GM19023 (cell line): ENCODE measurements around the gene WWOX.

Source experiments
- ATAC-seq: cut with Tn5 transposase; IDR thresholded peaks from one replicate; pipeline ENCODE4 v1.9.1; 2021; ENCODE audit warnings: mild to moderate bottlenecking, moderate library complexity; ENCODE audit not compliant: unreplicated experiment

The WWOX gene

DNA sequence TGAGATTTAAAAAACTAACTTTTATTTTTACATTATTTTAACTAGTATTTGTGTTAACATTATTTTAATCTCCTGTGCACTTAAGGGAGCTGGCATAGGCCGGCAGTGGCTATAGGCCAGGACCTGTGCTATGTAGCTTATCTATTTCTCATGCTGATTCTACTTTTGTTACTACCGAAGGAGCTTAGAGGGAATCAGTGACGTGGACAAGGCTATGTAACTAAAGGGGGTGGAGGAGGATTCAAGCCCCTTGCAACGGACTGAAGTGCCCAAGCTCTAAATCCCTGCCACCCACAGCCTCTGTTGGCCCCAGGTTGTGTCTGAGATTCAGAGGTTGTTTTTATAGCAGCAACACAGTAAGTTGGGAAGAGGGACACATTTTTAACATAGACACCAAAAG lies 356.4 kb downstream of the WWOX start:
- no peak for ATAC-seq

DNA sequence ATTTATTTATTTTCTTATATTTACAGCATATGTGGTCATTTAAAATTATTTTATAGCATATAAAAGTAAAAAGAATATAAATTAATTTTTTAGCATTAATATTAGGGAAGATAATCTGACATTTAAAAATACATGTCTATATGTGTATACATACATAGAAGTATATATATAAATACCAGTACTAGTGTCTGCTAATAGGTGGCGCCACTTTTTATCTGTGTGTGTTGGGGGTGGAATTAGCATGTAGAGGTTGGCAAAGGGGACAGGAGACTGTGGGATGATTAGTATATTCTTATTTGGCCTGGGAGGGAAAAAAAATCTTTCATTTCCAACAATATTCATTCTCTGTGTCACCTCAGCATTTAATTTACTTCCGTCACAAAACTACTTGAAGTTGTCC lies 359.1 kb downstream of the WWOX start:
- no peak for ATAC-seq

DNA sequence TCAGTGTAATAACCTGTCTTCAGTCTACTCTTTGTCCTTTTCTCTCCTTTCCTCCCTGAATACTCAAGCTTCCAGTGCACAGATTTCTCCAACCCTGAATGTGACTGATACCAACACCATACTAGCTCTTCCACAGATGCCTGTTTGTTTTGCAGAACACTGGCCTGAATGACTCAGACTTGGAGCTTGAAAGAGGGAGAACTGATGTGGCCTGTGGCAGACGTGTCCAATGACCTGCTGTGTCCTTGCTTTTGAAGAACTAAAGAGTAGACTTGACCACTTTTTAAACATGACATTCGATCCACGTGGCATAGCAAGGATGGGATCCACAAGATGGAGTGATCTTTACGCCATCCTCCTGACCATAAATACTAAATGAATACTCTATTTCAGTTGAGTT lies 361.0 kb downstream of the WWOX start:
- ATAC-seq, result no peak

DNA sequence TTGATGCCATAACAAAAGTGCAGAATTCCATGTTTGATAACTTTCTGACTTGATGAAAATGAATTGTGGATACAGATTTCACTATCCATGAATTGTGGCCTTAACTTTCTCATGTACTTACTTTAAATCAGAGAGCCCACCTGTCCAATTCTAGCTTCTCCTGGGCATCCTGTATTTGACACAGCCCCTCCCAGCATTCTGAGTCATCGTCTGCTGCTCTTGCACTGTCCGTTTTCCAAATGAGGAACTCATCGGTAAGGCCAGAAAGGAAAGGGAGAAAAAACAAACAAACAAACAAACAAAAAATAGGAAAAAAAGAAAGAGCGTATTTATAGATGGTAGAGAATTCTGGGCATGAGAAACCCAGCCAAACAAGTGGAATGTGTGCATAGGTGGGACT lies 361.6 kb downstream of the WWOX start:
- ATAC-seq, result no peak

DNA sequence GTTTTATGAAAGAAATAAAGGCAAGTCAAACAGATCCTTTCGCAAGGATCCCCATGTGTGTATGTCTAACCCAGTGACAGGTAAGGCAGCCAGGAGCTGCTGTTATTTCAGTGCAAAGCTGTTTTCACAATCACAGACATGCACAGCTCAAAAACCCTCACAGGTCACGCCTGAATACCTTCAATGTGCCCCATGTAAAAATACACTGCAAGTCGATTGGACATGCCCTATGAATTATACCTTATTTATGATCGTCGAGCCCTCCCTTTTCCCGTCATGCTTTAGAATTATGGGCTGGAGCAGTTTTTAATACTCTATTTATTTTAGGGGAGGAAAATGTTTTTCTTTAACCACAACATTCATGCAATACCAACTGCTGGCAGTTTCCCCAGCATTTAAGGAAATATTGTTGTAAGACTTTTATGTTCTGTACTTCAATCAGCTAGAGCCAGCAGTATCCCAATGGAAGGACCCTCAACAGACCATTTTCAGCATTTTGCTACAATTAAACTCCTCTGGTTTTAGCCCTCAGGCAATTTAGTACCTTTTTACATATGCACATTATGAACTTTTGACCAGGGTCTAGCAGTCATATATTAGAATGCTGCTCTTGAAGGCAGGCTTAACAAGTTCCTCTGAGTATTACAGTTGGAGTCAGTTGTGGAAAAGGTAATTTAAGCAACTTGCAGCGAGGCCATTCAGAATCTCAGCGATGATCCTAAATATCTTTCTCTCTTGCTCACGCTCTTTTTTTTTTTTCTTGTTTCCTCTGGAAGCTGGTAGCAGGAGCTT lies 362.2 kb downstream of the WWOX start:
- ATAC-seq, result no peak

DNA sequence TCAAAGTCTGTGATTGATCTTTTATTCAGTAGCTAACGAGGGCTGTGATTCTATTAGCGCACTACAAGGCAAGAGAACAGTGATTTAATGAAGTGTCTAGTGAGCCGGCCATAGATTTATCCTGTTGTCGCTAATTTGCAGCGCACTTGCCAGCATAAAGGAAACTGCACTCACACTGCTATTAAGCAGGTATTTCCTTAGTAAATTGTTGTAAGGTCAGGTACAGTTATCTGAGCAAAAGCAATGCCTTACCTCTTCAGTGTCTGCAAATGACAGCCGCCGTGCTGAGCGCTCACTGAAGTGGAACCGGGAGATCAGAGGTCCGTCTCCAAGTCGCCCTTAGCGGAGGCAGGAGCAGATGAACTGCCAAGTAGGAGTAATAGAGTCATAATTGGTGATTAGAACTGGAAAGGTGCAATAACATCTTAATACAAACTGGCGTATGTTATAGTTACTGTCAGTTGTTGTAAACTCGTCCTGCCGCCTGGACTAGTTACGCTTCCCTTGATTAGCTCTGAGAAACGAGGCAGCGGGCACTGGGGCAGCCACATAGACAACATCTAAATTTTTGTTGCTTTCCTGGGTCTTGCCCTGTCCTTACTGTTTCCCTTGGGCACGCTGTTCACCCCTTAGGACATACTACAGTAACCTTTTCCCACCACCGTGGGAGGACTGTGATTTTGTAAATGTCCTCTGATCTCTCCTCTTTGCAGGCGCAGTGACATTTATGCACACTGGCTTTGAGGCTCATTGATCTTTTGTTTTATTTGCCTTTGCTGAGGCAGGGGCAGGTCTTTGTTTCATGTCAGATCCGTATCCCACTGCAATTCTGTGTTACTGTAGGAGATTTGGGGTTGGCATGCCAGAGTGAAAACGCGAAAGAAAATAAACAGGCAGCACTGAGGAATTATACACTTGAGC lies 363.1 kb downstream of the WWOX start:
- ATAC-seq, result no peak

DNA sequence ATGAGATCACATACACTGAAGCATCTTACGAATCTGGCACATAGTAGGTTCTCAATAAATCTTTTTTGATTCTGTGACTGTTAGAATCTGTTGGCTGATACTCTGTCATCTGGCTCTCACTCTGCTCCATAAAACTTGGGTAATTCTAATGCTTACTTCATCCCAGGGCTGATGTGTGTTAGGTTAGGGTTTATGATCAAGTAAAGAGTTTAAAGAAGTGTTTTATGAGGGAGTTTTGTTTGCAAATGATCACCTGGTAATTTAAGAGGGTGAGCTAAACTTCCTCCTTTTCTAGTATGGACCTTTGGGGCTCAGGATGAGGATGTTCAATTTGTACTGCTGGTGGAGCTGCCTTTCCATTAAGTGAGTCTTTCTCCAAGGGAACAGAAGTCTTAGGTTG lies 364.1 kb downstream of the WWOX start:
- no peak for ATAC-seq

DNA sequence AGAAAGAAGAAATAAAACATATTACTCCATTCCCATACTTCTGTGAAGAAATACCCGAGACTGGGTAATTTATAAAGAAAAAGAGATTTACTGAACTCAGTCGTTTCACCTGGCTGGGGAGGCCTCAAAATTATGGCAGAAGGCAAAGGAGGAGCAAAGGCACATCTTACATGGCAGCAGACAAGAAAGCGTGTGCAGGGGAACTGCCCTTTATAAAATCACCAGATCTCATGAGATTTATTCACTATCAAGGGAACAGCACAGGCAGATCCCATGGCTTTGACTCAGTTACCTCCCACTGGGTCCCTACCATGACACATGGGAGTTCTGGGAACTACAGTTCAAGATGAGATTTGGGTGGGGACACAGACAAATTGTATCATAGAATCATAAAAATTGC lies 365.4 kb downstream of the WWOX start:
- no peak for ATAC-seq

DNA sequence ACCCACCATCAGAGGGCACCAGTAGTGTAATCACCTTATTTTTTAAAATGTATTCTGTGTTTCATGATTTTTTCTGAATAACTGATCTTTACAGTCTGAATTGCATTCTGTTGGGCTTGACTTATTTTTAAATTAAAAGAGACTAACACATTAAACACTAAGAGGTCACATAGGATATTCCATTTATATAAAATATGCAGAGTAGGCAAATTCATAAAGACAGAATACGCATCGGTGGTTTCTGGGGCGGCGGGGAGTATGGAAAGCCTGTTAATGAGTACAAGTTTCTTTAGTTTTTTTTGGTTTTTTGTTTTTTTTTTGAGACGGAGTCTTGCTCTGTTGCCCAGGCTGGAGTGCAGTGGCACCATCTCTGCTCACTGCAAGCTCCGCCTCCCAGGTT lies 366.3 kb downstream of the WWOX start:
- ATAC-seq, result no peak

DNA sequence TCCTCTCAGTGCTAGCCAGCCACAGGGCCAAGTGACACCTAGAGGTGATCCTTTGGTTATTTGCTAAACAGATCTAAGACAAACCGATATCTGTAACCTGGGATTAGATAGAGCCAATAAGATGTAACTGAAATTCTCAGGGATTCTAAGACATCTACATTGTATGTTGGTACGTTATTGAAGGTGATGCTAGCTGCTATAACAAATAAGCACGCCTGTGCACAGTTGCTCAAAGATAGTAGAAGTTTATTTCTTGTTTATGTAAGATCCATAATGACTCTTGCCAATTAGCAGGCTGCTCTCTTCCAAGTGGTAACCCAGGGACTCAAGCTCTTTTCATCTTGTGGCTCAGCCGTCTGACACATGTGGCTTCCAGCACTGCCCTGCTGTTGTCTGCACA lies 370.3 kb downstream of the WWOX start:
- no peak for ATAC-seq

DNA sequence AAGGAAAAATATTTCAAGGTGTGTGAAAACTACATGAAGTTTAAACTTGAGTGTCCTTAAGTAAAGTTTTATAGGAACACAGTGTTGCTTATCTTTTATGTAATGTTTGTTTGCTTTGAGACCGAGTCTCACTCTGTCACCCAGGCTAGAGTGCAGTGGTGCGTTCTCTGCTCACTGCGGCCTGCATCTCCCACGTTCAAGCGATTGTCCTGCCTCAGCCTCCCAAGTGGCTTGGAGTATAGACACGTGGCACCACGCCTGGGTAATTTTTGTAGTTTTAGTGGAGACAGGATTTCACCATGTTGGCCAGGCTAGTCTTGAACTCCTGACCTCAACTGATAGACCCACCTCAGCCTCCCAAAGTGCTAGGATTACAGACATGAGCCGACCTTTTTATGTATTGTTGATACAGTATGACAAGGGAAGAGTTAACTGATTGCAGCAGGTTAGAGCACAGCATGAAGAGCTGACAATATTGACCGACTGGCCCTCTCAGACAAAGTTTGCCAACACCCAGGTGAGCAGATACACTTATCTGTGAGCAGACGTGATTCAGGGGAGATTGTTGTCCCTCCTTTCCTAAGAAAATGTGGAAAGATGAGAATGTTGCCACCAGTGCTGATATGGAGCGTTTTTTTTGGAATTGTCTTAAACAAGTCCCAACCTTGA lies 373.7 kb downstream of the WWOX start:
- no peak for ATAC-seq

DNA sequence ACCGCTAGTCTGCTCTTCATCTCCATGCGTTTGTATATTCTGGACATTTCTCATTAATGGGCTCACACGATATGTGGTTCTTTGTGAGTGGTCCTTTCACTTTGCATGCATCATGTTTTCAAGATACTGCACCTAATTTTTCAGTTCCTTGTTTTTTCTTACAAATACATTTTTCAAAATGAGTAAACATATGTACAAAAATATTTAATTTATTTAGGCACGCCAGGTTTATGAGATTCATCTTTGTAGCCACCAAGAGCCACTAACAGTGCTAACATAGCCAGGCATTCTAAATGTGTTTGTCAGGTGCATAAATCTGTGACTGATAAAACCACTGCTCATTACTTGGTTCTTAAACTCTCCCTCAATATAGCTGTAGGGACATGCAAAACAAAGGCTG lies 375.3 kb downstream of the WWOX start:
- ATAC-seq, result peak; percentile 68

DNA sequence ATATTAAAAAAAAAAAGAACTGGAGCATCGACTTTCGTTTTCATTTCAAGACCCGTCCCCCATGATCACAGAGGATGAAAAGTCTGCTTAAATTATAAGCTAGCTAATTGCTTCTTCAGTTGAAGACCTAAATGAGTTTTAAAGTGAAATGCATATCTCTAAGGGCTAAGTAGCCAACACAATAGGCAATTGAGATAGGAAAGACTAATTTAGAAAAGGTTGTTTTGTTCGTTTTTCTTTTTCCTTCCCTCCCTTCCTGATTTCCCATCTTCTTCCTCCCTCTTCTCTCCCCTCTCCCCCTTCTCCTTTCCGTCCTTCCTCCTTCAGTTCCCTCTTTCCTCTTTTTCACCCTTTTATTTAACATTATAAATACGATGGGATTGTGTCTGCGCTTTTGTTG lies 377.2 kb downstream of the WWOX start:
- ATAC-seq, result no peak

DNA sequence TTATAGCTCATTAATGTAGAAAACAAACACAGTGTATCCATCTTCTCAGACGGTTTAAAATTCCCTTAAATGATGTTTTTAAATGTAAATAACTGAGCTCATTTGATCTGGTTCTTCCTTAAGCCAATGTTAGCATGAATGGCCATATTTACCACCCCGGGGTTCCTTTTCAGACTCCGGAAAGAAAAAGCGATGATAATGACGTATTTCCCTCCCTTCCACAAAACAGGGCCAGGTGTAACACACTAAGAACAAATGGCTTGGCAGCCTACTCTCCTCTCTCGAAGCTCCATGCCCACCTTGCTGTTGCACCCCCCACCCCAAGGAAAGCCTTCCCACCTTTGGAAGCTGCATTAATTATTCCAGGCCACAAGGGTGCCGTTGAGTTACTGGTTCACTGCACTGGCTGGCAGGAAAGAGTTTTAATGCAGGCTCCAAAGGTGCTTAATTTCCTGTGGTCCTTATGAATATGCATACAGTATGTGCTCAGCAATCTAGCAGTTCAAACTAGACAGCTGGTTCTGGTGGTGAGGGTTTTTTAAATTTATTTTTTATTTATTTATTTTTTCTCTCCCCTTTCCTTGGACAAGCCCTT lies 378.9 kb downstream of the WWOX start:
- no peak for ATAC-seq

DNA sequence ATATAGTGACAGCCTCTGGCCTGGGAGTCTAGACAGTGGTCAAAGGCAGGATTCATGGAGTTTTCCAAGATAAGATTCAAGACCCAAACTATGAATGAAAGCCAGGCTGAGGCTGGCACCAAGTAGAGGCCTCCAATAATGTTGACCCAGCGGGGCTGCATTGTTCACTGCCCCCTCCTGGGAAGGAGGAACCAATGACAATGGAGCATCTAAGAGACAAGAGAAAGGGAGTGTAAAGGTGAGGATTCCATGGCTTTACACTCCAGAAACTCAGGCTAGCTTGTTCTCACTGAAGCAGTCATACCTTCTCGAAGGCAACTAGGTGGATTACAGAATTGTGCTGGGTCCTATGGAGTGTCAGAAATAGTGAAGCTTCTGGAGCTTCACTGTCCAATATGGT lies 380.3 kb downstream of the WWOX start:
- no peak for ATAC-seq

DNA sequence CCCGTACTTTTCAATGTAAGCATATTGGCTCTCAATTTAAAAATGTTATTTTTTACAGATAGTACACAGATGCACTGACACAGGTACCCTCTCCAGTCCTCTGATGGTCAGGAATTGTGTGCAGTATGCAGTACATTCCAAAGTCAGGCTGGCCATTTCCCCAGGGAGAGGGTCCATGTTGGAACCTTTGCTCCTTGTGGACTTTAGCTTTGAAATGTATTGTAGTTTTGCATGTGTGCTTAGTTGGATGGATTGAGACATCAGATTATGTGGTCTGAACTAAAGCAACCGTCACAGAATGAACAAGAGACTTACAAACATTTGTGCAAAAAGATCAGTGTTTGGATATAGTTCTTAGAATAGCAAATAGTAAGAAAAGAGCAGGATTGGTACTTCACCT lies 381.1 kb downstream of the WWOX start:
- no peak for ATAC-seq

DNA sequence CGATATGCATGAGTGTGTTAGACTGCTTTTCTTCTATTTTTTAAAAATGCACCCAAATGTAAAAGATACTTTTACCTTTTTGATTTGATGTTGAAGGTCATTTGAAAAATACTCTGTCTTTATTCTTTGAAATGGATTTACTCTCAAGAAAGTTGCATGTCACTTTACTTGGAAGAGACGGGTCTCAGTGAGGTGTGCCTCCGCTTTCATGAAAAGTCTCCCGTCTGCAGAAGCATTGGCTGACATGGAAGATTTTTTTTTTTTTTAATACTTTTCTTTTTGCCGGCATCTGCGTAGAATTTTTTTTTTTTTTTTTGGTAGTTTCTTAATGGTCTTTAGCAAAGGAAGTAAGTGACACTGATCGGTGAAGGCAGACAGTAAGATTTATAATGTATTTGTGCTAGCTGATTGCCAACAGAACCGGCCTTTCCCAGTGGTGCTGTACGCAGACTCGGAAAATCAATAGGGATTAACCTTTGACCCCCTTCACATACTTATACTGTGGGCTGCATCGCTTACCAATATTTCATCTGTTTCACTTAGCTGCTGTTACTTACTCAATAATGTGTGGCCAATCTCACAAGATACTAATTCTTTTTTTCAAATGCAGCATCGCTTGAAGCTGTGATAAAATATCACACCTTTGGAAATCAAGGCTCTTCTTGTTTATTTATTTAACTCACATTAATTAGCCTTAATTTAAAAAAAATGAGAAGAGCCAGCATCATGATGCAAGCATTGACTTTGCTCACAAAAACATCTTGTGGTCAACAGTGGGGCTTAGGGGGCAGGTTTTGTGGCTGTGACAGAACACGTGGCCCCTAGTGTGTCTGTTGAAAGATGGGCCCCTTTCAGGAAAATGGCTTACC lies 383.9 kb downstream of the WWOX start:
- no peak for ATAC-seq

DNA sequence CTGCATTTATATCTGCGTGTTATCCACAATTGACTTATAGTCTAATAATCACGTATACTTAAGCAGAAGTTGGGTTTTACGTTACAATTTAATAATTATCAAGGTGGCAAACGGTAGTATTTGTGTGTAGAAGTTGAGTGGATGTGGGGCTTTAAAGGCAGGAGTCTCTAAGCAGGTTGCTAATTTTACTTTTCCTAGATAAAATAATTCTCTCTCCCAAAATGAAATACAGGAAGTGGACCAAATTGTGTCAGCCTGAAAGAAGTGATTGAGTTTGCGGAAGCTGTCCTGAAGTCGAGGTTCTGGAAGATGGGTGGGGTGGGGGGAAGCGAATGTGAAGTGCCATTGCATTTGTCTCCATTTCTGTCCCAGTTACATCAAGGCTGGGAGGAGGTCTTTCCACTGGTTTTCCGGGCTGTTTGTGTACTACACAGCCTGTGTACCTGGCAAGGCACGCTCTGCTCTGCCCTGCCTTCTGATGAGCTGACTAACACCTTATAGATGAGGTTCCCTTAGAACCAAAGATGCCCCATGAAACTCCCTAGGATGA lies 385.1 kb downstream of the WWOX start:
- ATAC-seq, result no peak

DNA sequence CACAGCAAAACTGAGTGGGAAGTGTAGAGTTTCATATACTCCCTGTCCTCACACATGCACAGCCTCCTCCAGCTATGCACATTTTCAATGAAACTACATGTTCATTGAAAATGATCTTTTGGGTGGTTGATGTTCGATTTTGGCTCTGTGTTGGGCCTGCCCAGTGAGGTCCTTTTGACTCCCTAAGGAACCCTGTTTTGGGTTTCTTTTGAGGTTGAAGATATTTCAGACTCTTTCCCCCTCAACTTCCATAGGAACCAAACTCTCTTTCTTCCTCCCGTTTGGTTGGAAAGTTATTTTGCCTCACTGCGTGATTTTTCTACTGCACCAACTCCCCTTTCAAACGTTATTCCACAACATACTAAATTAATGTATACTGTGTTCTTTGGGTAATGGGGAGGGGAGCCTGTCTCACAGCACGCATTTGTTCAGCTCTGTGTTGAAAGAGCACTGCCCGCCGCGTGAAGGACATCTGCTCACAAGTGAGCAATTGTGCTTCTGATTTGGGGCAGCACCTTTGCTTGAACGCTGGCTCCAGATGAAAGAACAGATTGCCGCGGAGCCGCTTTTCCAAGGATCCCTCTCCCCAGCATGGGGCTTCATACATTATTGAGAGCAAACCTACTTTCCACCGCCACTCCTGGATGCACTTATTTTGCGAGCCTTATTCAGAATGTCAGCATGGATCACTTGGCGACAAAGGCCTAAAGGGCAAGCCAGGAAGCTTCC lies 385.9 kb downstream of the WWOX start:
- no peak for ATAC-seq

DNA sequence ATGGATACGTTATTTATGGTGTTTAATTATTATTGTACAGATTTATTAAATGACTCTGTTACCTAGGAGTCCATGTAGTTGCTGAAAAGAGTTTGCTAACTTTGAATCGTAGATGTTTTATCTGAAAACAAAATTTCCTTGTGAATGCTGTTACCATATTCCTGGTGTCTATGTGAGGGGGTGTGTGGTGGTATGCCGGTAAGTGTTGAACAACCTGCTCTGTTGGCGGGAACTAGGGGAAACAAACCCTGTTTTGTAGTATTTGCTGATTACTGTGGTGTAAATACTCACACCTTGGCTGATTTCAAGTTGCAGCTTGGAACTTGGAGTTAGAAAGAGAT lies 386.4 kb downstream of the WWOX start:
- ATAC-seq, result no peak
